Duodenal mucosa (tissue), 2 donors: ENCODE results near the gene KCNIP1.

Source experiments
- H3K27ac ChIP-seq: one replicate; pipeline ENCODE4 v1.7.0; 2013; ENCODE audit warnings: low read depth, low read length
- H3K27me3 ChIP-seq, 2 donors: one replicate each; pipeline ENCODE4 v1.7.0; 2013; ENCODE audit warnings: low read length in 2 of 2, control low read depth in 1 of 2; ENCODE audit not compliant: insufficient read depth in 2 of 2, control insufficient read depth in 1 of 2
- H3K36me3 ChIP-seq, 2 donors: one replicate each; pipeline ENCODE4 v1.7.0; 2013; ENCODE audit warnings: low read length in 2 of 2, control low read depth in 1 of 2; ENCODE audit not compliant: insufficient read depth in 2 of 2, control insufficient read depth in 1 of 2
- H3K4me1 ChIP-seq, 2 donors: one replicate each; pipeline ENCODE4 v1.7.0; 2013; ENCODE audit warnings: low read length in 2 of 2, control low read depth in 1 of 2; ENCODE audit not compliant: insufficient read depth in 2 of 2, control insufficient read depth in 1 of 2
- H3K4me3 ChIP-seq, 2 donors: one replicate each; pipeline ENCODE4 v1.7.0; 2013; ENCODE audit warnings: low read length in 2 of 2, low read depth in 1 of 2
- H3K9ac ChIP-seq, 2 donors: one replicate each; pipeline ENCODE4 v1.7.0; 2013; ENCODE audit warnings: low read length in 2 of 2, low read depth in 1 of 2
- H3K9me3 ChIP-seq, 2 donors: one replicate each; pipeline ENCODE4 v1.7.0; 2013; ENCODE audit warnings: low read length in 2 of 2, control low read depth in 1 of 2; ENCODE audit not compliant: control insufficient read depth in 1 of 2

Gene KCNIP1

GRCh38 chr5:170739446-170739845 lies 235.6 kb downstream of the KCNIP1 start:
- peaks cover 4 to 6% of the 10 kb centered on the region in 2 donors for H3K4me1 ChIP-seq
- H3K36me3 ChIP-seq, result no peaks in the 10 kb centered on the region
- peaks cover 0 to 5% of the 10 kb centered on the region in 2 donors for H3K27me3 ChIP-seq
- H3K9ac ChIP-seq, result no peak overlapping the region
- no peak overlapping the region for H3K4me3 ChIP-seq
- peaks cover 0 to 6% of the 10 kb centered on the region in 2 donors for H3K9me3 ChIP-seq
- H3K27ac ChIP-seq, result no peak overlapping the region

GRCh38 chr5:170740551-170741205 lies 236.9 kb downstream of the KCNIP1 start:
- Histone ChIP-seq H3K4me3 (no peak overlapping the region), H3K9me3 (peaks cover 0 to 4% of the 10 kb centered on the region in 2 donors), H3K27ac (no peak overlapping the region), H3K4me1 (peaks cover 15 to 16% of the 10 kb centered on the region in 2 donors), H3K36me3 (no peaks in the 10 kb centered on the region), H3K9ac (no peak overlapping the region), H3K27me3 (peaks cover 0 to 5% of the 10 kb centered on the region in 2 donors)

- Histone ChIP-seq H3K27me3 (peaks cover 0 to 5% of the 10 kb centered on the region in 2 donors), H3K4me1 (peaks cover 18 to 19% of the 10 kb centered on the region in 2 donors), H3K9me3 (no peaks in the 10 kb centered on the region), H3K36me3 (no peaks in the 10 kb centered on the region), H3K4me3 (no peak overlapping the region), H3K9ac (no peak overlapping the region), H3K27ac (no peak overlapping the region)
Measured at GRCh38 chr5:170741801-170742200, 238.0 kb downstream of the KCNIP1 start.

GRCh38 chr5:170743876-170744212 lies 240.0 kb downstream of the KCNIP1 start:
- H3K4me1 ChIP-seq, result peaks cover 18 to 19% of the 10 kb centered on the region in 2 donors
- no peak overlapping the region for H3K4me3 ChIP-seq
- no peak overlapping the region for H3K9ac ChIP-seq
- H3K9me3 ChIP-seq, result no peaks in the 10 kb centered on the region
- H3K36me3 ChIP-seq, result no peaks in the 10 kb centered on the region
- peaks cover 0 to 5% of the 10 kb centered on the region in 2 donors for H3K27me3 ChIP-seq
- no peak overlapping the region for H3K27ac ChIP-seq

- H3K9ac ChIP-seq, result peak overlapping the region; percentile 43 to 47
- no peaks in the 10 kb centered on the region for H3K36me3 ChIP-seq
- H3K4me1 ChIP-seq, result peaks cover 32 to 33% of the 10 kb centered on the region in 2 donors
- H3K4me3 ChIP-seq, result peak overlapping the region in 1 of 2 donors; percentile 28
- no peak overlapping the region for H3K27ac ChIP-seq
- no peaks in the 10 kb centered on the region for H3K9me3 ChIP-seq
- H3K27me3 ChIP-seq, result peaks cover 0 to 5% of the 10 kb centered on the region in 2 donors
Measured at GRCh38 chr5:170745481-170746071, 241.8 kb downstream of the KCNIP1 start.

GRCh38 chr5:170746075-170746960 lies 242.5 kb downstream of the KCNIP1 start:
- Histone ChIP-seq H3K36me3 (no peaks in the 10 kb centered on the region), H3K27ac (no peak overlapping the region), H3K9ac (peak overlapping the region in 1 of 2 donors; percentile 47), H3K4me1 (peaks cover 32 to 36% of the 10 kb centered on the region in 2 donors), H3K4me3 (no peak overlapping the region), H3K27me3 (peaks cover 0 to 5% of the 10 kb centered on the region in 2 donors), H3K9me3 (no peaks in the 10 kb centered on the region)

- H3K9ac ChIP-seq, result no peak overlapping the region
- H3K4me1 ChIP-seq, result peaks cover 38 to 42% of the 10 kb centered on the region in 2 donors
- no peaks in the 10 kb centered on the region for H3K9me3 ChIP-seq
- no peak overlapping the region for H3K4me3 ChIP-seq
- H3K36me3 ChIP-seq, result no peaks in the 10 kb centered on the region
- no peak overlapping the region for H3K27ac ChIP-seq
- H3K27me3 ChIP-seq, result peaks cover 0 to 5% of the 10 kb centered on the region in 2 donors
Measured at GRCh38 chr5:170746961-170747340, 243.1 kb downstream of the KCNIP1 start.

GRCh38 chr5:170747357-170747756 lies 243.5 kb downstream of the KCNIP1 start:
- H3K27ac ChIP-seq, result no peak overlapping the region
- H3K4me3 ChIP-seq, result no peak overlapping the region
- no peaks in the 10 kb centered on the region for H3K36me3 ChIP-seq
- H3K27me3 ChIP-seq, result peaks cover 0 to 5% of the 10 kb centered on the region in 2 donors
- H3K4me1 ChIP-seq, result peaks cover 42 to 46% of the 10 kb centered on the region in 2 donors
- no peak overlapping the region for H3K9ac ChIP-seq
- H3K9me3 ChIP-seq, result no peaks in the 10 kb centered on the region

- peaks cover 0 to 5% of the 10 kb centered on the region in 2 donors for H3K27me3 ChIP-seq
- H3K36me3 ChIP-seq, result no peaks in the 10 kb centered on the region
- H3K4me1 ChIP-seq, result peaks cover 46 to 51% of the 10 kb centered on the region in 2 donors
- H3K9me3 ChIP-seq, result no peaks in the 10 kb centered on the region
- no peak overlapping the region for H3K4me3 ChIP-seq
- no peak overlapping the region for H3K9ac ChIP-seq
- no peak overlapping the region for H3K27ac ChIP-seq
Measured at GRCh38 chr5:170747851-170748250, 244.0 kb downstream of the KCNIP1 start.

- H3K4me1 ChIP-seq, result peaks cover 46 to 49% of the 10 kb centered on the region in 2 donors
- H3K36me3 ChIP-seq, result no peaks in the 10 kb centered on the region
- no peaks in the 10 kb centered on the region for H3K9me3 ChIP-seq
- no peak overlapping the region for H3K9ac ChIP-seq
- no peak overlapping the region for H3K27ac ChIP-seq
- no peak overlapping the region for H3K4me3 ChIP-seq
- peaks cover 0 to 3% of the 10 kb centered on the region in 2 donors for H3K27me3 ChIP-seq
Measured at GRCh38 chr5:170748951-170749471, 245.2 kb downstream of the KCNIP1 start.
